Measurements from ENCODE around the gene PPP6R3. TPM values are rescaled to one million over a fixed set of nuclear protein-coding genes. Genes with fewer than 3 reads are reported as not detected.

PPP6R3 gene
- polyA plus RNA-seq, 1 of the 3 experiments (the other 2 are of a cell fraction): 28.1 TPM

DNA sequence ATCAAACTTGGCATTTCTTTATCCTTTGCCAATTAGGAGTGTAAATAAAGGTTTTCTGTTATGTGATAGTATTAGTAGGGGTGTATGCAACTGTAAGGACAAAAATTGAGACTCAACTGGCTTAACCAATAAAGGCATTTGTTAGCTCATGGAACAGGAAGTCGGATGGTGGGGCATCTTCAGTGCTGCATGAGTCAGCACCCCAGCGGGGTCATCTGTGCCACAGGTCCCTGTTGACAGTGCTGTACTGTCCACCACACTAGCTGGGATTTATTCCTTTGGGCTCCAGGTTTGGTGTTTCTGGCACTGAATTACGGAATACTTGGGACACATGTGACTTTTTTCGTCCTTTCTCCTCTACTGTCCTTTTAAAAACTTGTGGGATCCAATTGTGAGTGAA lies 86.0 kb downstream of the PPP6R3 start (continued):
- TF ChIP-seq YY1 (IDR thresholded peaks at IDR 0.05; ENCODE audit: low read depth) (no peak), RFX5 (IDR thresholded peaks at IDR 0.05; ENCODE audit: low read length) (no peak), FOXJ3 (CRISPR knock-in tag; IDR thresholded peaks at IDR 0.05) (no peak), TEAD4 (IDR thresholded peaks at IDR 0.05; ENCODE audit: borderline replicate concordance, insufficient read depth) (no peak)

DNA sequence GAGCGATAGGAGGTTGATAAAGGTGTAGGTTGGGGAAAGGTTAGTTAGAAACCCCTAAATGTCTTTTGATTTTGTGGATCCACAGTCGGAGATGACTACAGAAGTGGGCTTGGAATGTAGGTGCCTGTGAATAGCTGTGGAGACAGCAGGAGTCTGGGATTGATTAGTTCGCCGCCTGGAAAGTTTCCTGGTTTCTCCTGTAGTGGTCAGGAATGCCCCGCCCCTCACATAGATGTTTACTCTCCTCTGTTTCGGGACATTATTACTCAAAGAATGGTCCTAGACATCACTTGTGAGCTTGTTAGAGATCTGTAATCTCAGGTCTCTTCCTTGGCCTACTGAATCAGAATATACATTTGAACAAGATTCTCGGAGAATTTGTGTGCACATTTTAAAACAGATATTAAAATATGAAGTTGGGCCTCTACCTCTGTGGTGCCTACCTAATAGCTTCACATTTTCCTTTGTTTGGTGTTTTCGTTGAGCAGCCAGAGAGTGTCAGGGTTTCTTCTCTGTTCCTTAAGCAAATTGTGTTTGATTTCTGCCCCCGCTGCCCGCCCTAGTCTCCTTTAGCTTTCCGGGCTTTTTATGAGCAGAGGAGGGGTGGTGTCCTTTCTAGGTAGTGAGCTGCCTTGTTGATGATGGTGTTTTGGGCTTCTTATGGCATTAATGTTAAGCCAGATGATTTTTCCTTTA lies 89.4 kb downstream of the PPP6R3 start:
- peaks cover 11 to 13% of the 10 kb centered on the region in 2 experiments; a peak in 2 of 4 replicates for H3K4me1 ChIP-seq (ENCODE audit: control insufficient read depth in 1 of 2, insufficient read depth in 2 of 2, low read depth in 1 of 2, low read length in 1 of 2)
- no peak overlapping the region for H3K9ac ChIP-seq
- TF ChIP-seq RCOR1 (IDR thresholded peaks at IDR 0.05; ENCODE audit: low read length) (no peak), TCF12 (IDR thresholded peaks at IDR 0.05) (peak; percentile 30; the same call in 1 of the 2 replicates)
- no peaks in the 10 kb centered on the region for H3F3A ChIP-seq (replicated peaks; ENCODE audit: insufficient read depth)
- ChIA-PET POLR2A (no interaction called here), CTCF (interaction anchor here (0.8 to 1.2 kb wide), 2 partner anchors 13 to 15 kb away, joined by 3 read pairs; no protein-coding TSS in a partner anchor)
- no peak overlapping the region for H3K4me3 ChIP-seq (ENCODE audit: low read depth in 2 of 2, low read length in 1 of 2)
- H3K9me3 ChIP-seq: no peaks in the 10 kb centered on the region
- H3K27me3 ChIP-seq (ENCODE audit: insufficient read depth): no peaks in the 10 kb centered on the region
- H4K20me1 ChIP-seq (ENCODE audit: insufficient read depth): peaks cover 25% of the 10 kb centered on the region
- H3K79me2 ChIP-seq (ENCODE audit: insufficient read depth): peaks cover 69% of the 10 kb centered on the region
- no peak overlapping the region for H2AFZ ChIP-seq (ENCODE audit: low read depth)
- WGBS (ENCODE audit: low lambda C conversion rate): 94% methylated on average over 11 of the region's 11 CpGs
- peaks cover 57 to 64% of the 10 kb centered on the region in 2 experiments for H3K36me3 ChIP-seq (replicated peaks in 1 of 2; ENCODE audit: control insufficient read depth in 1 of 2, insufficient read depth in 2 of 2, low read length in 1 of 2)
- no peak overlapping the region for H3K4me2 ChIP-seq
- DNase-seq: no peak
- H3K9me2 ChIP-seq: no peaks in the 10 kb centered on the region
- no peak overlapping the region for H3K27ac ChIP-seq (ENCODE audit: low read depth in 2 of 2, low read length in 1 of 2)

DNA sequence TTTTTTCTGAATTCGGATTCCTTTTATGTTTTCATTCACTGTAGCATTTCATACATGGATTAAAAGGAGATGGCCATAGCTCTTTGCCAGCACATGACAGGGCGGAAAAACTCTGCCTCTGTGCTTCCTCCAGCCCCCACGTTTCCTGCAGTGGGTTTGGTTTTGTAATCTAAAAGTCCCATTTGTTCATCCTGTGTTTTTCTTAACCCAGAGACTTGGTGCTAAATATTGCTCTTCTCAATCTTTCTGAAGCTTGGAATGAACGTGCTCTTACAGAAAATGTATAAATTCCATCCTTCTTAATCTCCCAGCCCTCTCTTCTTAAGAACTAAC lies 89.9 kb downstream of the PPP6R3 start:
- Histone ChIP-seq H3K9me3 (no peaks in the 10 kb centered on the region), H3K4me1 (ENCODE audit: control insufficient read depth in 1 of 2, insufficient read depth in 2 of 2, low read depth in 1 of 2, low read length in 1 of 2) (peaks cover 11 to 13% of the 10 kb centered on the region in 2 experiments; a peak in 2 of 4 replicates), H3K27me3 (ENCODE audit: insufficient read depth) (no peaks in the 10 kb centered on the region), H3K9ac (no peak overlapping the region), H4K20me1 (ENCODE audit: insufficient read depth) (peaks cover 25% of the 10 kb centered on the region), H3K79me2 (ENCODE audit: insufficient read depth) (peaks cover 66% of the 10 kb centered on the region), H3K27ac (ENCODE audit: low read depth in 2 of 2, low read length in 1 of 2) (no peak overlapping the region), H3F3A (replicated peaks; ENCODE audit: insufficient read depth) (no peaks in the 10 kb centered on the region), H3K4me3 (ENCODE audit: low read depth in 2 of 2, low read length in 1 of 2) (no peak overlapping the region), H2AFZ (ENCODE audit: low read depth) (no peak overlapping the region), H3K9me2 (no peaks in the 10 kb centered on the region), H3K36me3 (replicated peaks in 1 of 2; ENCODE audit: control insufficient read depth in 1 of 2, insufficient read depth in 2 of 2, low read length in 1 of 2) (peaks cover 54 to 64% of the 10 kb centered on the region in 2 experiments), H3K4me2 (no peak overlapping the region)
- 91% methylated on average over 4 of the region's 4 CpGs for WGBS (ENCODE audit: low lambda C conversion rate)
- TF ChIP-seq YY1 (IDR thresholded peaks at IDR 0.05; ENCODE audit: low read depth): no peak
- TF ChIP-seq NRF1 (IDR thresholded peaks at IDR 0.05; ENCODE audit: low read depth, low read length): no peak
- no peak for TF ChIP-seq NFIC (IDR thresholded peaks at IDR 0.05; ENCODE audit: borderline replicate concordance)
- TF ChIP-seq SIN3A (IDR thresholded peaks at IDR 0.05; ENCODE audit: borderline replicate concordance, low read depth, low read length): no peak
- TF ChIP-seq, protein P1, sequence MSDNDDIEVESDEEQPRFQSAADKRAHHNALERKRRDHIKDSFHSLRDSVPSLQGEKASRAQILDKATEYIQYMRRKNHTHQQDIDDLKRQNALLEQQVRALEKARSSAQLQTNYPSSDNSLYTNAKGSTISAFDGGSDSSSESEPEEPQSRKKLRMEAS (IDR thresholded peaks at IDR 0.05; ENCODE audit: low read depth): no peak
- no peak for TF ChIP-seq SMC3 (IDR thresholded peaks at IDR 0.05; ENCODE audit: low read depth, low read length)
- TF ChIP-seq, protein P2, sequence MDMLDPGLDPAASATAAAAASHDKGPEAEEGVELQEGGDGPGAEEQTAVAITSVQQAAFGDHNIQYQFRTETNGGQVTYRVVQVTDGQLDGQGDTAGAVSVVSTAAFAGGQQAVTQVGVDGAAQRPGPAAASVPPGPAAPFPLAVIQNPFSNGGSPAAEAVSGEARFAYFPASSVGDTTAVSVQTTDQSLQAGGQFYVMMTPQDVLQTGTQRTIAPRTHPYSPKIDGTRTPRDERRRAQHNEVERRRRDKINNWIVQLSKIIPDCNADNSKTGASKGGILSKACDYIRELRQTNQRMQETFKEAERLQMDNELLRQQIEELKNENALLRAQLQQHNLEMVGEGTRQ (IDR thresholded peaks at IDR 0.05; ENCODE audit: borderline replicate concordance, low read depth, low read length): no peak
- no peak for TF ChIP-seq MXI1 (IDR thresholded peaks at IDR 0.05; ENCODE audit: low read depth, low read length)
- TF ChIP-seq GATA2 (CRISPR knock-in tag; IDR thresholded peaks at IDR 0.05): no peak
- TF ChIP-seq RCOR1 (IDR thresholded peaks at IDR 0.05; ENCODE audit: low read length): no peak
- TF ChIP-seq, protein P3, sequence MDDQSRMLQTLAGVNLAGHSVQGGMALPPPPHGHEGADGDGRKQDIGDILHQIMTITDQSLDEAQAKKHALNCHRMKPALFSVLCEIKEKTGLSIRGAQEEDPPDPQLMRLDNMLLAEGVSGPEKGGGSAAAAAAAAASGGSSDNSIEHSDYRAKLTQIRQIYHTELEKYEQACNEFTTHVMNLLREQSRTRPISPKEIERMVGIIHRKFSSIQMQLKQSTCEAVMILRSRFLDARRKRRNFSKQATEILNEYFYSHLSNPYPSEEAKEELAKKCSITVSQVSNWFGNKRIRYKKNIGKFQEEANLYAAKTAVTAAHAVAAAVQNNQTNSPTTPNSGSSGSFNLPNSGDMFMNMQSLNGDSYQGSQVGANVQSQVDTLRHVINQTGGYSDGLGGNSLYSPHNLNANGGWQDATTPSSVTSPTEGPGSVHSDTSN (IDR thresholded peaks at IDR 0.05): no peak
- no peak for TF ChIP-seq RFX5 (IDR thresholded peaks at IDR 0.05; ENCODE audit: low read length)
- no peak for TF ChIP-seq ELF1 (IDR thresholded peaks at IDR 0.05)
- no peak for TF ChIP-seq EP300 (IDR thresholded peaks at IDR 0.05; ENCODE audit: borderline replicate concordance in 1 of 2, low read depth in 1 of 2, low read length in 1 of 2)
- TF ChIP-seq TCF12 (IDR thresholded peaks at IDR 0.05): no peak
- TF ChIP-seq, protein P4, sequence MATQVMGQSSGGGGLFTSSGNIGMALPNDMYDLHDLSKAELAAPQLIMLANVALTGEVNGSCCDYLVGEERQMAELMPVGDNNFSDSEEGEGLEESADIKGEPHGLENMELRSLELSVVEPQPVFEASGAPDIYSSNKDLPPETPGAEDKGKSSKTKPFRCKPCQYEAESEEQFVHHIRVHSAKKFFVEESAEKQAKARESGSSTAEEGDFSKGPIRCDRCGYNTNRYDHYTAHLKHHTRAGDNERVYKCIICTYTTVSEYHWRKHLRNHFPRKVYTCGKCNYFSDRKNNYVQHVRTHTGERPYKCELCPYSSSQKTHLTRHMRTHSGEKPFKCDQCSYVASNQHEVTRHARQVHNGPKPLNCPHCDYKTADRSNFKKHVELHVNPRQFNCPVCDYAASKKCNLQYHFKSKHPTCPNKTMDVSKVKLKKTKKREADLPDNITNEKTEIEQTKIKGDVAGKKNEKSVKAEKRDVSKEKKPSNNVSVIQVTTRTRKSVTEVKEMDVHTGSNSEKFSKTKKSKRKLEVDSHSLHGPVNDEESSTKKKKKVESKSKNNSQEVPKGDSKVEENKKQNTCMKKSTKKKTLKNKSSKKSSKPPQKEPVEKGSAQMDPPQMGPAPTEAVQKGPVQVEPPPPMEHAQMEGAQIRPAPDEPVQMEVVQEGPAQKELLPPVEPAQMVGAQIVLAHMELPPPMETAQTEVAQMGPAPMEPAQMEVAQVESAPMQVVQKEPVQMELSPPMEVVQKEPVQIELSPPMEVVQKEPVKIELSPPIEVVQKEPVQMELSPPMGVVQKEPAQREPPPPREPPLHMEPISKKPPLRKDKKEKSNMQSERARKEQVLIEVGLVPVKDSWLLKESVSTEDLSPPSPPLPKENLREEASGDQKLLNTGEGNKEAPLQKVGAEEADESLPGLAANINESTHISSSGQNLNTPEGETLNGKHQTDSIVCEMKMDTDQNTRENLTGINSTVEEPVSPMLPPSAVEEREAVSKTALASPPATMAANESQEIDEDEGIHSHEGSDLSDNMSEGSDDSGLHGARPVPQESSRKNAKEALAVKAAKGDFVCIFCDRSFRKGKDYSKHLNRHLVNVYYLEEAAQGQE (IDR thresholded peaks at IDR 0.05; ENCODE audit: low read depth, low read length): no peak
- TF ChIP-seq RAD21 (IDR thresholded peaks at IDR 0.05; ENCODE audit: low read length): no peak
- ChIA-PET CTCF (interaction anchor here (1.2 kb wide), 1 partner anchor 15 kb away, joined by 3 read pairs; no protein-coding TSS in a partner anchor), POLR2A (no interaction called here)
- no peak for DNase-seq

Data from SK-N-SH (cell line).